Measurements from ENCODE around the gene CCDC172.

CCDC172 gene

GRCh38 chr10:116289652-116290051 is 34.6 kb upstream of the CCDC172 start:
- no peak for DNase-seq (ENCODE audit: low spot score)
- ChIA-PET CTCF (interaction anchor here (0.6 kb wide), 1 partner anchor 123 kb away, joined by 4 read pairs; no protein-coding TSS in a partner anchor), POLR2A (ENCODE audit: low non-redundant PET) (no interaction called here)
- no peak for TF ChIP-seq CTCF (conservative IDR thresholded peaks at IDR 0.05; ENCODE audit: low read depth)
- no peak overlapping the region for H3K27ac ChIP-seq

- no peak overlapping the region for H3K27ac ChIP-seq
- ChIA-PET CTCF (no interaction called here), POLR2A (ENCODE audit: low non-redundant PET) (no interaction called here)
- no peak for DNase-seq (ENCODE audit: low spot score)
- TF ChIP-seq CTCF (conservative IDR thresholded peaks at IDR 0.05; ENCODE audit: low read depth), result no peak
These were observed 31.8 kb upstream of the CCDC172 start for GRCh38 chr10:116292493-116292892.

GRCh38 chr10:116296291-116296721 is 27.9 kb upstream of the CCDC172 start:
- H3K27ac ChIP-seq, result no peak overlapping the region
- ChIA-PET CTCF (interaction anchor here (0.7 kb wide), 1 partner anchor 23 kb away, joined by 3 read pairs; no protein-coding TSS in a partner anchor), POLR2A (ENCODE audit: low non-redundant PET) (no interaction called here)
- no peak for TF ChIP-seq CTCF (conservative IDR thresholded peaks at IDR 0.05; ENCODE audit: low read depth)
- DNase-seq (ENCODE audit: low spot score), result no peak

- DNase-seq (ENCODE audit: low spot score), result no peak
- ChIA-PET POLR2A (ENCODE audit: low non-redundant PET) (no interaction called here), CTCF (no interaction called here)
- no peak for TF ChIP-seq CTCF (conservative IDR thresholded peaks at IDR 0.05; ENCODE audit: low read depth)
- no peak overlapping the region for H3K27ac ChIP-seq
These were observed 25.7 kb upstream of the CCDC172 start for GRCh38 chr10:116298586-116298985.

GRCh38 chr10:116300542-116300941 is 23.7 kb upstream of the CCDC172 start:
- ChIA-PET CTCF (interaction anchor here (1.2 kb wide), 1 partner anchor 85 kb away, joined by 4 read pairs; no protein-coding TSS in a partner anchor), POLR2A (ENCODE audit: low non-redundant PET) (no interaction called here)
- TF ChIP-seq CTCF (conservative IDR thresholded peaks at IDR 0.05; ENCODE audit: low read depth), result no peak
- DNase-seq (ENCODE audit: low spot score), result no peak
- no peak overlapping the region for H3K27ac ChIP-seq

- no peak for TF ChIP-seq CTCF (conservative IDR thresholded peaks at IDR 0.05; ENCODE audit: low read depth)
- DNase-seq (ENCODE audit: low spot score), result no peak
- CTCF ChIA-PET, result interaction anchor here (0.6 to 0.9 kb wide), 3 partner anchors 11 to 1135 kb away, joined by 3 to 6 read pairs (median 3); no protein-coding TSS in a partner anchor
- POLR2A ChIA-PET (ENCODE audit: low non-redundant PET), result no interaction called here
- H3K27ac ChIP-seq, result no peak overlapping the region
These were observed 19.3 kb upstream of the CCDC172 start for GRCh38 chr10:116304923-116305322.

- ChIA-PET CTCF (no interaction called here), POLR2A (ENCODE audit: low non-redundant PET) (no interaction called here)
- no peak for DNase-seq (ENCODE audit: low spot score)
- no peak overlapping the region for H3K27ac ChIP-seq
- TF ChIP-seq CTCF (conservative IDR thresholded peaks at IDR 0.05; ENCODE audit: low read depth), result no peak
These were observed 17.4 kb upstream of the CCDC172 start for GRCh38 chr10:116306847-116307246.
